ENCODE results near the gene VAV3.

DNA sequence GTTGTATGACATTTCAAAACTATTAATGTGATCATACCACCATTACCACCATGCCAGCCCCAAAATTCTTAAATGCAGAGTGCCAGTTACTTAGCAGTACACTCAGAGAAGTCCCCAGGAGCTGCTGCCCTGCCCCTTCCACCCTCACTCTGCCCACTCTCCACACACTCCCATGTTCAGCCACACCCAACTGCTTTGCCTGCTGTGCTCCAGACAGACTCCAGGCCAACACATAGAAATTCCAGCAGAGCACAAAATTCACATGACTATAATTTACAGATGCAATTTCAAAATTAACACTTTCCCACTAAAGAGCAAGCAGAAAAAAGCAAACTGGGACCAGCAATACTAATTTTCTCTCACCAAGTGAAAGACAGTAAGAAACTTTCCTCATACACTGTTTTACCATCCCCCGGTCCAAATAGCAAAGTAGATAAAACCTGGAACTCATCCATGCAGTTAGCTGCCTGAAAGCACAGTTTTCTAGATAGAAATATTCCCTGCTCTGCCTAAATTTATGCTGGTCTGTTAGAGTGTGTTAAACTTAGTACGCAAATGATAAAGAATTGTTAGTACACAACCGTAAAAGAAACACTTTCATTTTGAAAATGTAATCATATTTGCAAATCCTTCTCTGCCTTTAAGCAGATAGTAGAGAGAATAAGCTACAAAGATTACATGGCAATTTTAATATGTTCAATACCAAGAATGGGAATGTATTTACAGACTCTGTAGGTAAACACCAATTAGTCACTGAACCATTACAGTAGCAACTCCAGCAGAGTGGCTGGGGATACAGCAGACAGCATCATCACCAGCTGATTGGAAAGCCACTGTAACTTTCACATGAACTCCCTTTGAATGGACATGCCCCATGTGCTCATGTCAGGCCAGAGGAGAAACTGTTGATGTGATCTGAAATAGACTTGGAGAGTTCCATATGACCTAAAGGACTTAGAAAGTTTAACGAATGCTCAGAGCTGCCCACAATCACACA is 176.5 kb downstream of the VAV3 start:
- TF ChIP-seq, protein P1, sequence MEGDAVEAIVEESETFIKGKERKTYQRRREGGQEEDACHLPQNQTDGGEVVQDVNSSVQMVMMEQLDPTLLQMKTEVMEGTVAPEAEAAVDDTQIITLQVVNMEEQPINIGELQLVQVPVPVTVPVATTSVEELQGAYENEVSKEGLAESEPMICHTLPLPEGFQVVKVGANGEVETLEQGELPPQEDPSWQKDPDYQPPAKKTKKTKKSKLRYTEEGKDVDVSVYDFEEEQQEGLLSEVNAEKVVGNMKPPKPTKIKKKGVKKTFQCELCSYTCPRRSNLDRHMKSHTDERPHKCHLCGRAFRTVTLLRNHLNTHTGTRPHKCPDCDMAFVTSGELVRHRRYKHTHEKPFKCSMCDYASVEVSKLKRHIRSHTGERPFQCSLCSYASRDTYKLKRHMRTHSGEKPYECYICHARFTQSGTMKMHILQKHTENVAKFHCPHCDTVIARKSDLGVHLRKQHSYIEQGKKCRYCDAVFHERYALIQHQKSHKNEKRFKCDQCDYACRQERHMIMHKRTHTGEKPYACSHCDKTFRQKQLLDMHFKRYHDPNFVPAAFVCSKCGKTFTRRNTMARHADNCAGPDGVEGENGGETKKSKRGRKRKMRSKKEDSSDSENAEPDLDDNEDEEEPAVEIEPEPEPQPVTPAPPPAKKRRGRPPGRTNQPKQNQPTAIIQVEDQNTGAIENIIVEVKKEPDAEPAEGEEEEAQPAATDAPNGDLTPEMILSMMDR (optimal IDR thresholded peaks at IDR 0.05 in 1 of 3, IDR thresholded peaks at IDR 0.05 in 1 of 3, conservative IDR thresholded peaks at IDR 0.05 in 1 of 3; ENCODE audit: extremely low read depth in 1 of 3, insufficient read depth in 2 of 3, low read length in 3 of 3): no peak
- TF ChIP-seq EZH2 (IDR thresholded peaks at IDR 0.05; ENCODE audit: low read length): no peak
